ENCODE data around the gene OTOGL. TPM values are rescaled to one million over a fixed set of nuclear protein-coding genes. Genes with fewer than 3 reads are reported as not detected.
"Not testable (repeated sequence)": the region's sequence is repeated elsewhere in the genome, so short reads cannot be mapped to it uniquely, and the experiment has no call there.

The OTOGL gene
- total and polyA plus RNA-seq, 12 donors, result 0.04 to 0.52 (median 0.13) TPM; not detected in 1

- no peaks in the 10 kb centered on the region for H3K27me3 ChIP-seq
- intact Hi-C loops (cut with DNase I), result no loop called here
- DNase-seq, result no peak
- H3K36me3 ChIP-seq (replicated peaks in 1 of 2), result no peaks in the 10 kb centered on the region
- H3K4me1 ChIP-seq (replicated peaks in 1 of 2), result no peaks in the 10 kb centered on the region
- no peak overlapping the region for H3K4me3 ChIP-seq
- WGBS, 4 donors, result 41 to 80% (median 67%) methylated on average over 1 of the region's 1 CpG
- no peak overlapping the region for H3K27ac ChIP-seq
- TF ChIP-seq POLR2A (IDR thresholded peaks at IDR 0.05) (no peak), CTCF (IDR thresholded peaks at IDR 0.05) (no peak)
- H3K9me3 ChIP-seq (replicated peaks in 1 of 3), result no peaks in the 10 kb centered on the region
Observed at GRCh38 chr12:80293347-80293746, 194.0 kb downstream of the OTOGL start.

- 23 to 44% (median 32%) methylated on average over 1 of the region's 1 CpG for WGBS, 4 donors
- Histone ChIP-seq H3K9me3 (replicated peaks in 1 of 3) (no peaks in the 10 kb centered on the region), H3K27ac (no peak overlapping the region), H3K4me3 (no peak overlapping the region), H3K4me1 (replicated peaks in 1 of 2) (no peaks in the 10 kb centered on the region), H3K36me3 (replicated peaks in 1 of 2) (no peaks in the 10 kb centered on the region), H3K27me3 (no peaks in the 10 kb centered on the region)
- intact Hi-C loops (cut with DNase I), result no loop called here
- no peak for TF ChIP-seq CTCF (IDR thresholded peaks at IDR 0.05)
- no peak for DNase-seq
Observed at GRCh38 chr12:80293759-80294158, 194.4 kb downstream of the OTOGL start.

GRCh38 chr12:80299219-80299618, 199.9 kb downstream of the OTOGL start:
- TF ChIP-seq POLR2A (IDR thresholded peaks at IDR 0.05) (no peak), CTCF (IDR thresholded peaks at IDR 0.05) (no peak)
- intact Hi-C loops (cut with DNase I), result no loop called here
- H3K4me1 ChIP-seq (replicated peaks in 1 of 2), result no peaks in the 10 kb centered on the region
- H3K9me3 ChIP-seq (replicated peaks in 1 of 3), result no peaks in the 10 kb centered on the region
- H3K36me3 ChIP-seq (replicated peaks in 1 of 2), result no peaks in the 10 kb centered on the region
- H3K4me3 ChIP-seq, result no peak overlapping the region
- no peak overlapping the region for H3K27ac ChIP-seq
- H3K27me3 ChIP-seq, result no peaks in the 10 kb centered on the region
- no peak for DNase-seq
- WGBS, 4 donors, result 68 to 81% (median 75%) methylated on average over 1 of the region's 1 CpG

GRCh38 chr12:80299976-80300375, 200.6 kb downstream of the OTOGL start:
- TF ChIP-seq CTCF (IDR thresholded peaks at IDR 0.05), result no peak
- no peak for TF ChIP-seq POLR2A (IDR thresholded peaks at IDR 0.05)
- H3K27me3 ChIP-seq, result no peaks in the 10 kb centered on the region
- no peak for DNase-seq
- WGBS, 4 donors, result 69 to 85% (median 80%) methylated on average over 3 of the region's 3 CpGs
- H3K9me3 ChIP-seq (replicated peaks in 1 of 3), result no peaks in the 10 kb centered on the region
- H3K4me1 ChIP-seq (replicated peaks in 1 of 2), result no peaks in the 10 kb centered on the region
- H3K4me3 ChIP-seq, result no peak overlapping the region
- no peak overlapping the region for H3K27ac ChIP-seq
- no peaks in the 10 kb centered on the region for H3K36me3 ChIP-seq (replicated peaks in 1 of 2)
- intact Hi-C loops (cut with DNase I), result no loop called here

- H3K27me3 ChIP-seq; H3K27ac ChIP-seq; H3K4me3 ChIP-seq; H3K9me3 ChIP-seq (replicated peaks in 1 of 3); H3K36me3 ChIP-seq (replicated peaks in 1 of 2); H3K4me1 ChIP-seq (replicated peaks in 1 of 2); intact Hi-C loops (cut with DNase I); DNase-seq: not testable (repeated sequence)
- WGBS, 4 donors, result 95 to 98% methylated on average over 19 to 27 of the region's 27 CpGs; no CpG with 5 or more reads in 2 of the 4 donors
Observed at GRCh38 chr12:80307436-80307835, 208.1 kb downstream of the OTOGL start.

Measured in adrenal gland (tissue), 12 donors.